Tibial artery (tissue), 4 donors: Measurements from ENCODE around the gene HSD3B1.

Experiments used
- DNase-seq, 2 donors: peaks; one replicate each; pipeline ENCODE4 v3.0.0-alpha.2; 2019
- H3K27ac ChIP-seq, 2 donors: fragments of 200-600 bp; sonication (generic) in 1 of 2; 1 replicate in 1 of 2; 2 replicates in 1 of 2; pipeline ENCODE4 v1.5.1; 2018 to 2019; ENCODE audit warnings: mild to moderate bottlenecking in 1 of 2
- H3K27me3 ChIP-seq, 2 donors: fragments of 200-600 bp; sonication (generic) in 1 of 2; one replicate each; pipeline versions ENCODE4 v1.5.1 to v1.6.0; 2016 to 2019
- H3K36me3 ChIP-seq, 3 donors: fragments of 200-600 bp; sonication (generic) in 2 of 3; one replicate each; pipeline ENCODE4 v1.5.1; 2016 to 2019; ENCODE audit warnings: mild to moderate bottlenecking in 2 of 3
- H3K4me1 ChIP-seq, 4 donors: fragments of 200-600 bp; sonication (generic) in 2 of 4; 1 replicate in 3 of 4; 2 replicates in 1 of 4; pipeline ENCODE4 v1.5.1; 2016 to 2019
- H3K4me3 ChIP-seq, 2 donors: fragments of 200-600 bp; sonication (generic) in 1 of 2; 1 replicate in 1 of 2; 2 replicates in 1 of 2; pipeline ENCODE4 v1.5.1; 2018 to 2019; ENCODE audit warnings: mild to moderate bottlenecking in 2 of 2
- H3K9me3 ChIP-seq, 3 donors: fragments of 200-600 bp; sonication (generic) in 1 of 3; one replicate each; pipeline ENCODE4 v1.5.1; 2016 to 2019
- CTCF ChIP-seq, 2 experiments: fragments of 200-600 bp in 1 of 2; fragments of 450-650 bp in 1 of 2; IDR thresholded peaks; one replicate each; pipeline ENCODE4 v1.5.1; 2017 to 2019; ENCODE audit warnings: antibody characterized with exemption in 2 of 2, mild to moderate bottlenecking in 1 of 2, moderate library complexity in 1 of 2
- intact Hi-C: fragments of 100-400 bp; cut with DNase I; formaldehyde crosslinking; loops from one replicate; pipeline ENCODE4 v1.15.0; 2023; ENCODE audit warnings: low total_unique reads

HSD3B1 gene

GRCh38 chr1:119506941-119507340 is at the start of gene HSD3B1:
Gene HSD3B1 (plus strand): TSS chr1:119507210. CDS start chr1:119507477, 267 bp downstream.
- H3K4me3 ChIP-seq: no peak within 1 kb of the TSS
- H3K4me1 ChIP-seq: no peaks in the 10 kb centered on the region
- H3K27me3 ChIP-seq: no peaks in the 10 kb centered on the region
- TF ChIP-seq CTCF (IDR thresholded peaks at IDR 0.05): no peak
- no peak for DNase-seq
- H3K9me3 ChIP-seq: no peaks in the 10 kb centered on the region
- no peak within 1 kb of the TSS for H3K27ac ChIP-seq
- no peaks in the 10 kb centered on the region for H3K36me3 ChIP-seq
- intact Hi-C loops: no loop called here

- DNase-seq: no peak
- H3K36me3 ChIP-seq: no peaks in the 10 kb centered on the region
- H3K4me1 ChIP-seq: no peaks in the 10 kb centered on the region
- TF ChIP-seq CTCF (IDR thresholded peaks at IDR 0.05): no peak
- intact Hi-C loops: no loop called here
- no peak overlapping the region for H3K27ac ChIP-seq
- no peaks in the 10 kb centered on the region for H3K9me3 ChIP-seq
- H3K27me3 ChIP-seq: no peaks in the 10 kb centered on the region
- no peak overlapping the region for H3K4me3 ChIP-seq
Measured at GRCh38 chr1:119462964-119463363, 44.0 kb upstream of the HSD3B1 start.

GRCh38 chr1:119463569-119463968 is 43.4 kb upstream of the HSD3B1 start:
- no peaks in the 10 kb centered on the region for H3K4me1 ChIP-seq
- no peaks in the 10 kb centered on the region for H3K27me3 ChIP-seq
- intact Hi-C loops: no loop called here
- DNase-seq: no peak
- no peak for TF ChIP-seq CTCF (IDR thresholded peaks at IDR 0.05)
- no peak overlapping the region for H3K4me3 ChIP-seq
- H3K36me3 ChIP-seq: no peaks in the 10 kb centered on the region
- no peak overlapping the region for H3K27ac ChIP-seq
- no peaks in the 10 kb centered on the region for H3K9me3 ChIP-seq

- no peak overlapping the region for H3K27ac ChIP-seq
Measured at GRCh38 chr1:119466445-119466844, 40.6 kb upstream of the HSD3B1 start.

GRCh38 chr1:119467219-119467618 is 39.8 kb upstream of the HSD3B1 start:
- intact Hi-C loops: no loop called here
- no peak overlapping the region for H3K27ac ChIP-seq
- no peaks in the 10 kb centered on the region for H3K36me3 ChIP-seq
- H3K4me1 ChIP-seq: no peaks in the 10 kb centered on the region
- H3K4me3 ChIP-seq: no peak overlapping the region
- DNase-seq: no peak
- no peaks in the 10 kb centered on the region for H3K9me3 ChIP-seq
- H3K27me3 ChIP-seq: no peaks in the 10 kb centered on the region
- no peak for TF ChIP-seq CTCF (IDR thresholded peaks at IDR 0.05)

More at GRCh38 chr1:119466445-119466844, 40.6 kb upstream of the HSD3B1 start:
- intact Hi-C loops: no loop called here
- no peak for DNase-seq
- no peak overlapping the region for H3K4me3 ChIP-seq
- no peaks in the 10 kb centered on the region for H3K36me3 ChIP-seq
- H3K4me1 ChIP-seq: no peaks in the 10 kb centered on the region
- H3K27me3 ChIP-seq: no peaks in the 10 kb centered on the region
- no peaks in the 10 kb centered on the region for H3K9me3 ChIP-seq
- no peak for TF ChIP-seq CTCF (IDR thresholded peaks at IDR 0.05)
